WERI-Rb-1 (cell line): ENCODE results near the gene WIPI1.
A peak's percentile ranks its signal among the peaks of the same experiment; 100 is the strongest.

Experiments
- DNase-seq: peaks from one replicate; pipeline ENCODE4 v3.0.0-alpha.2; 2020
- H3K27ac ChIP-seq: fragments of 250-450 bp; sonication (Bioruptor Pico); 2 replicates; pipeline ENCODE4 v1.5.1; 2020; ENCODE audit warnings: mild to moderate bottlenecking, moderate library complexity
- H3K27me3 ChIP-seq: fragments of 250-450 bp; sonication (Bioruptor Pico); 2 replicates; pipeline ENCODE4 v1.5.1; 2021; ENCODE audit warnings: mild to moderate bottlenecking, low read depth, moderate library complexity; ENCODE audit not compliant: insufficient read depth, severe bottlenecking
- H3K36me3 ChIP-seq: fragments of 250-450 bp; sonication (Bioruptor Pico); 2 replicates; pipeline ENCODE4 v1.5.1; 2020; ENCODE audit warnings: mild to moderate bottlenecking, moderate library complexity
- H3K4me3 ChIP-seq: 2 replicates; pipeline ENCODE4 v1.5.1; 2011; ENCODE audit warnings: low read depth, mild to moderate bottlenecking, control low read depth, low read length
- H3K9me3 ChIP-seq: fragments of 250-450 bp; sonication (Bioruptor Pico); 2 replicates; pipeline ENCODE4 v1.5.1; 2021; ENCODE audit warnings: mild to moderate bottlenecking, moderate library complexity; ENCODE audit not compliant: severe bottlenecking
- CTCF ChIP-seq: IDR thresholded peaks from 2 replicates; pipeline ENCODE4 v1.5.1; 2011; ENCODE audit warnings: low read depth, mild to moderate bottlenecking, control low read depth, inconsistent platforms, low read length

The WIPI1 gene

GRCh38 chr17:68400404-68400735 is 56.9 kb downstream of the WIPI1 start:
- Histone ChIP-seq H3K9me3 (no peaks in the 10 kb centered on the region), H3K27me3 (no peaks in the 10 kb centered on the region), H3K36me3 (no peaks in the 10 kb centered on the region), H3K27ac (no peak overlapping the region), H3K4me3 (no peak overlapping the region)
- TF ChIP-seq CTCF: no peak
- no peak for DNase-seq

- Histone ChIP-seq H3K4me3 (no peak overlapping the region), H3K9me3 (peaks cover under 1% of the 10 kb centered on the region), H3K27me3 (no peaks in the 10 kb centered on the region), H3K27ac (no peak overlapping the region), H3K36me3 (no peaks in the 10 kb centered on the region)
- DNase-seq: no peak
- TF ChIP-seq CTCF: no peak
These were observed 57.5 kb downstream of the WIPI1 start for GRCh38 chr17:68399638-68400403.

- peak; percentile 83 for DNase-seq
- H3K4me3 ChIP-seq: no peak overlapping the region
- H3K27me3 ChIP-seq: no peaks in the 10 kb centered on the region
- no peaks in the 10 kb centered on the region for H3K36me3 ChIP-seq
- peak; percentile 96 for TF ChIP-seq CTCF
- no peak overlapping the region for H3K27ac ChIP-seq
- H3K9me3 ChIP-seq: peaks cover 3% of the 10 kb centered on the region
These were observed 58.3 kb downstream of the WIPI1 start for GRCh38 chr17:68398691-68399637.

GRCh38 chr17:68397108-68397536 is 60.2 kb downstream of the WIPI1 start:
- no peak overlapping the region for H3K27ac ChIP-seq
- H3K9me3 ChIP-seq: peaks cover 5% of the 10 kb centered on the region
- no peaks in the 10 kb centered on the region for H3K36me3 ChIP-seq
- no peak for DNase-seq
- H3K27me3 ChIP-seq: no peaks in the 10 kb centered on the region
- no peak for TF ChIP-seq CTCF
- no peak overlapping the region for H3K4me3 ChIP-seq

GRCh38 chr17:68396226-68397107 is 60.8 kb downstream of the WIPI1 start:
- H3K27me3 ChIP-seq: no peaks in the 10 kb centered on the region
- H3K27ac ChIP-seq: no peak overlapping the region
- no peak for DNase-seq
- H3K4me3 ChIP-seq: no peak overlapping the region
- peaks cover 5% of the 10 kb centered on the region for H3K9me3 ChIP-seq
- H3K36me3 ChIP-seq: no peaks in the 10 kb centered on the region
- no peak for TF ChIP-seq CTCF
